Activated naive CD8-positive, alpha-beta T cell treated with anti-CD3 and anti-CD28 coated beads, Interleukin-2, amount 50 U/mL, for 24 hours (primary cell): ENCODE results near the gene CSTA.
A peak's percentile ranks its signal among the peaks of the same experiment; 100 is the strongest.

Source experiments
- ATAC-seq: fragments of 150-1000 bp; cut with Tn5 transposase; one replicate; pipeline ENCODE4 v1.10.0; 2021
- DNase-seq: peaks from one replicate; pipeline ENCODE4 v3.0.0; 2021
- H3K27ac Mint-ChIP-seq: one replicate; pipeline ENCODE4 v1.8.0; 2021; ENCODE audit warnings: mild to moderate bottlenecking, mixed read lengths
- H3K27me3 Mint-ChIP-seq: one replicate; pipeline ENCODE4 v1.8.0; 2021; ENCODE audit warnings: mixed read lengths
- H3K36me3 Mint-ChIP-seq: one replicate; pipeline ENCODE4 v1.8.0; 2021; ENCODE audit warnings: low read depth, mixed read lengths
- H3K4me1 Mint-ChIP-seq: one replicate; pipeline ENCODE4 v1.8.0; 2021; ENCODE audit warnings: mixed read lengths
- H3K4me3 Mint-ChIP-seq: one replicate; pipeline ENCODE4 v1.8.0; 2021; ENCODE audit warnings: mild to moderate bottlenecking, moderate library complexity, mixed read lengths
- H3K9me3 Mint-ChIP-seq: one replicate; pipeline ENCODE4 v1.8.0; 2021; ENCODE audit warnings: mixed read lengths

Gene CSTA

GRCh38 chr3:122310361-122310760 is 14.7 kb upstream of the CSTA start:
- H3K9me3 Mint-ChIP-seq: no peaks in the 10 kb centered on the region
- H3K27me3 Mint-ChIP-seq: peaks cover 7% of the 10 kb centered on the region
- DNase-seq (no peak), ATAC-seq (no peak)
- peaks cover 16% of the 10 kb centered on the region for H3K4me1 Mint-ChIP-seq
- H3K27ac Mint-ChIP-seq: no peak overlapping the region
- no peak overlapping the region for H3K4me3 Mint-ChIP-seq
- no peaks in the 10 kb centered on the region for H3K36me3 Mint-ChIP-seq

- DNase-seq: no peak
- Mint-ChIP-seq H3K27me3 (peaks cover 5% of the 10 kb centered on the region), H3K36me3 (no peaks in the 10 kb centered on the region), H3K9me3 (no peaks in the 10 kb centered on the region), H3K27ac (no peak overlapping the region), H3K4me1 (peaks cover 8% of the 10 kb centered on the region), H3K4me3 (no peak overlapping the region)
- ATAC-seq: no peak
Measured at GRCh38 chr3:122312826-122313225, 12.2 kb upstream of the CSTA start.

- H3K36me3 Mint-ChIP-seq: no peaks in the 10 kb centered on the region
- H3K27ac Mint-ChIP-seq: no peak overlapping the region
- H3K4me1 Mint-ChIP-seq: peaks cover 6% of the 10 kb centered on the region
- no peaks in the 10 kb centered on the region for H3K9me3 Mint-ChIP-seq
- ATAC-seq (no peak), DNase-seq (no peak)
- no peak overlapping the region for H3K4me3 Mint-ChIP-seq
- H3K27me3 Mint-ChIP-seq: peaks cover 6% of the 10 kb centered on the region
Measured at GRCh38 chr3:122313281-122313680, 11.8 kb upstream of the CSTA start.

GRCh38 chr3:122314228-122314876 is 10.7 kb upstream of the CSTA start:
- no peak for ATAC-seq
- H3K9me3 Mint-ChIP-seq: no peaks in the 10 kb centered on the region

GRCh38 chr3:122315619-122316018 is 9.4 kb upstream of the CSTA start:
- H3K27me3 Mint-ChIP-seq: peaks cover 7% of the 10 kb centered on the region
- H3K27ac Mint-ChIP-seq: no peak overlapping the region
- peaks cover 6% of the 10 kb centered on the region for H3K4me1 Mint-ChIP-seq
- peaks cover 9% of the 10 kb centered on the region for H3K9me3 Mint-ChIP-seq
- no peak for ATAC-seq
- no peaks in the 10 kb centered on the region for H3K36me3 Mint-ChIP-seq
- DNase-seq: no peak
- H3K4me3 Mint-ChIP-seq: no peak overlapping the region

More at GRCh38 chr3:122314228-122314876, 10.7 kb upstream of the CSTA start:
- peaks cover 7% of the 10 kb centered on the region for H3K27me3 Mint-ChIP-seq
- DNase-seq: no peak
- no peak overlapping the region for H3K27ac Mint-ChIP-seq
- peaks cover 6% of the 10 kb centered on the region for H3K4me1 Mint-ChIP-seq
- H3K36me3 Mint-ChIP-seq: no peaks in the 10 kb centered on the region
- no peak overlapping the region for H3K4me3 Mint-ChIP-seq

GRCh38 chr3:122316368-122316767 is 8.7 kb upstream of the CSTA start:
- H3K4me3 Mint-ChIP-seq: no peak overlapping the region
- H3K4me1 Mint-ChIP-seq: peaks cover 7% of the 10 kb centered on the region
- H3K36me3 Mint-ChIP-seq: no peaks in the 10 kb centered on the region
- no peak for DNase-seq
- peaks cover 5% of the 10 kb centered on the region for H3K27me3 Mint-ChIP-seq
- peaks cover 10% of the 10 kb centered on the region for H3K9me3 Mint-ChIP-seq
- no peak for ATAC-seq
- no peak overlapping the region for H3K27ac Mint-ChIP-seq

GRCh38 chr3:122318620-122319019 is 6.4 kb upstream of the CSTA start:
- DNase-seq (no peak), ATAC-seq (no peak)
- Mint-ChIP-seq H3K4me1 (peaks cover 18% of the 10 kb centered on the region), H3K4me3 (no peak overlapping the region), H3K27ac (no peak overlapping the region), H3K27me3 (peaks cover 5% of the 10 kb centered on the region), H3K36me3 (no peaks in the 10 kb centered on the region), H3K9me3 (peaks cover 10% of the 10 kb centered on the region)

GRCh38 chr3:122322095-122323075 is 2.7 kb upstream of the CSTA start:
- no peaks in the 10 kb centered on the region for H3K36me3 Mint-ChIP-seq
- peaks cover 10% of the 10 kb centered on the region for H3K9me3 Mint-ChIP-seq
- peaks cover 21% of the 10 kb centered on the region for H3K4me1 Mint-ChIP-seq
- ATAC-seq (peak; percentile 86), DNase-seq (peak; percentile 15)
- H3K27ac Mint-ChIP-seq: no peak overlapping the region
- H3K4me3 Mint-ChIP-seq: no peak overlapping the region
- H3K27me3 Mint-ChIP-seq: peaks cover 8% of the 10 kb centered on the region

- H3K27me3 Mint-ChIP-seq: peaks cover 10% of the 10 kb centered on the region
- no peaks in the 10 kb centered on the region for H3K36me3 Mint-ChIP-seq
- H3K4me1 Mint-ChIP-seq: peaks cover 21% of the 10 kb centered on the region
- H3K4me3 Mint-ChIP-seq: no peak overlapping the region
- no peak overlapping the region for H3K27ac Mint-ChIP-seq
- DNase-seq (no peak), ATAC-seq (no peak)
- H3K9me3 Mint-ChIP-seq: no peaks in the 10 kb centered on the region
Measured at GRCh38 chr3:122325769-122326168, 721 bp downstream of the CSTA start.

GRCh38 chr3:122331886-122332285 is 6.8 kb downstream of the CSTA start:
- peaks cover 7% of the 10 kb centered on the region for H3K27me3 Mint-ChIP-seq

GRCh38 chr3:122332551-122332950 is 7.5 kb downstream of the CSTA start:
- H3K36me3 Mint-ChIP-seq: no peaks in the 10 kb centered on the region
- peaks cover 7% of the 10 kb centered on the region for H3K27me3 Mint-ChIP-seq
- ATAC-seq (no peak), DNase-seq (no peak)
- no peak overlapping the region for H3K27ac Mint-ChIP-seq
- no peak overlapping the region for H3K4me3 Mint-ChIP-seq
- H3K9me3 Mint-ChIP-seq: no peaks in the 10 kb centered on the region
- H3K4me1 Mint-ChIP-seq: peaks cover 4% of the 10 kb centered on the region

More at GRCh38 chr3:122331886-122332285, 6.8 kb downstream of the CSTA start:
- Mint-ChIP-seq H3K27ac (peak overlapping the region; percentile 10), H3K4me1 (peaks cover 4% of the 10 kb centered on the region), H3K9me3 (no peaks in the 10 kb centered on the region), H3K36me3 (no peaks in the 10 kb centered on the region), H3K4me3 (no peak overlapping the region)
- no peak for DNase-seq
- ATAC-seq: no peak

- H3K9me3 Mint-ChIP-seq: peaks cover 6% of the 10 kb centered on the region
Measured at GRCh38 chr3:122342803-122343202, 17.8 kb downstream of the CSTA start.

GRCh38 chr3:122343654-122344053 is 18.6 kb downstream of the CSTA start:
- Mint-ChIP-seq H3K27me3 (no peaks in the 10 kb centered on the region), H3K9me3 (peaks cover 6% of the 10 kb centered on the region), H3K36me3 (no peaks in the 10 kb centered on the region), H3K4me1 (no peaks in the 10 kb centered on the region), H3K27ac (no peak overlapping the region), H3K4me3 (no peak overlapping the region)
- DNase-seq (no peak), ATAC-seq (no peak)

More at GRCh38 chr3:122342803-122343202, 17.8 kb downstream of the CSTA start:
- no peaks in the 10 kb centered on the region for H3K4me1 Mint-ChIP-seq
- H3K27me3 Mint-ChIP-seq: no peaks in the 10 kb centered on the region
- DNase-seq: no peak
- H3K36me3 Mint-ChIP-seq: no peaks in the 10 kb centered on the region
- ATAC-seq: no peak
- H3K27ac Mint-ChIP-seq: no peak overlapping the region
- no peak overlapping the region for H3K4me3 Mint-ChIP-seq

- no peaks in the 10 kb centered on the region for H3K27me3 Mint-ChIP-seq
- H3K36me3 Mint-ChIP-seq: no peaks in the 10 kb centered on the region
- no peaks in the 10 kb centered on the region for H3K4me1 Mint-ChIP-seq
- DNase-seq (no peak), ATAC-seq (no peak)
- H3K4me3 Mint-ChIP-seq: no peak overlapping the region
- H3K9me3 Mint-ChIP-seq: no peaks in the 10 kb centered on the region
- H3K27ac Mint-ChIP-seq: no peak overlapping the region
Measured at GRCh38 chr3:122349171-122349570, 24.1 kb downstream of the CSTA start.
